GM18502 (cell line): ENCODE results near the gene UROC1.

Source experiments
- ATAC-seq: cut with Tn5 transposase; IDR thresholded peaks from one replicate; pipeline ENCODE4 v1.9.1; 2021; ENCODE audit warnings: mild to moderate bottlenecking; ENCODE audit not compliant: unreplicated experiment, poor library complexity

UROC1 gene

GRCh38 chr3:126500016-126500415 lies 17.6 kb downstream of the UROC1 start:
- no peak for ATAC-seq

DNA sequence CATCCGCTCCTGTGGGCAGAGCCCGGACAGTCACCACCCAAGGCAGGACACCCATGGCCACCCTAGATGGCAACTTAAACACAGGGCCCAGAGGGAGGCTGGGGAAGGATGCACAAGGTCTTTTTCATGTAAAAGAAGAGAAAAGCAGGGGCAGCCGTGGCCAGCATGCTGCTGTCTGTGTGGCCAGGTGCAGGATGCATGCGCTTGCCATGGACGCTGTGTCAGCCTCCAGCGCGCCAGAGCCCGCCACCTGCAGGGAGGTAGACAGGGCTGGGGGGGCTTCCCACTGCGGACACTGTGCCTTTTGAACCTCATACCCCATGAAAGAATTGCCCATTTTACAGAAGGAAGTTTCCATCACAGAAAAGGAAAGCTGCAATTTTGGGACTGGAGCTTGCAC lies 18.2 kb downstream of the UROC1 start:
- ATAC-seq = no peak

- no peak for ATAC-seq
These were observed 18.6 kb downstream of the UROC1 start for GRCh38 chr3:126498929-126499328.

DNA sequence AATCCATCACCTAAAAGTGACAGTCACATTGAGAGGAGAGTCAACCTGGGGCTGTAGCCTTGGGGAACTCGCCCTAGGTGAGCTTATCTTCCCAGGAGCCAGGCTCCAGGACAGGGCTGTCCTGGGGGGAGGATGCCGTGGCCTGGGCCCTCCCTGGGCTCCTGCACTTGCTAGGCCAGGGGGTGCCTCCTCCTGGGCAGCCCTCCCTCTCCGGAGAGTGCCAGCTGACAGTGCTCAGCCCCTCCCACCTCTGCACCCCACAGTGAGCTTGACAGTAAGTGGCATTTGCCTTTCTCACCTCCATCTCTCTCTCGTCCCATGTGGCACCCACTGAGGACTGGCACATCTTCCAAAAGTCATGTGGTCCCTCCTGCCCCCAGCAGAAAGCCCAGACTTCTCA lies 19.1 kb downstream of the UROC1 start:
- ATAC-seq = no peak

DNA sequence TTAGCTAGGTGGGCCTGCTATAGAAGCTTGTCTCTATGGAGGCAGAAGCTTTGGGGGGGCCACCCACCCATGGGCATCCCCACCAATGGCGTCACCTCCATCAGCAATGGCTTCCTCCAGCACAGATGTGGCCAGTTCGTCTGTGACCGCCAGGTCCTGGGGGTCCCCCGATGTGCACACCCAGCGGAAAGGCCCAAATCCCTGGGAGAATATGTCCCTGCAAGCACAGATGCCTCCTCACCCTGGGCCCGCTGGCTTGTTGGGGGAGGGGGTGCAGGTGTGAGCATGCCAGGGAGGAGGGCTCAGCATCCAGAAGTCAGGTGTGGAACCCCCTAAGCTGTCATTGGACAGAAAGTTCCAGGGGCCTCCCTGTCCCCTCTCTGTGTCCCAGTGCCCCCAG lies 19.6 kb downstream of the UROC1 start:
- no peak for ATAC-seq

GRCh38 chr3:126496894-126497850 lies 20.4 kb downstream of the UROC1 start:
- no peak for ATAC-seq

GRCh38 chr3:126495786-126496185 lies 21.8 kb downstream of the UROC1 start:
- no peak for ATAC-seq

DNA sequence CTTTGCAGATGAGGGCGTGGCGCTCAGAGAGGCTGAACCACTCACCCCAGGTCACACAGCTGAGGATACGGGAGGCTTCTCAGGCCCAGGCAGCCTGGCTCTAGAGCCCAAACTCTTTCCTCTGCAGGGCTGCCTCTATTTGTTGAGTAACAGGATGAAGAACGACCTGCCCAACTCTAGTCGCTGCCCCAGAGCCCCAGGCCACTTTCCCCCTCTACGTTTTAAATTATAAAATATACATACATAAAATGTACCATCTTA lies 22.7 kb downstream of the UROC1 start:
- no peak for ATAC-seq

GRCh38 chr3:126494204-126494969 lies 23.2 kb downstream of the UROC1 start:
- no peak for ATAC-seq

DNA sequence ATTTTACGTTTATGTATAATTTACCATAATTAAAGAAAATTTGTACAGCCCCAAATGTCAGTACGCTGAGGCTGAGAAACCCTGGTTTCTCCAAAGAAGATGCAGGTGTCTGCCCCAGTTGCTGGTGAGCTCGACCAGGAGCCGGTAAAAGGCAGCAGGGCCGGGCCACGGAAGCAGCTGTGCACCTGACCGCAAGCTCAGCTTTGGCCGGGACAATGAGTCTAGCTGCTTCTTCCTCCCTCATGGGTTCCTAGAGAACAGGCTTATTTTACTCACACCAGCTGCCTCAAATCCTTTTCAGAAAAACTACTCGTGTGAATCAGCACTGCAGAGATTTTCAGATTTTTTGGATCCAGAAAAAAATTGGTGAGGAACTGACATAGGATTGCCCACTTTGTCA lies 23.8 kb downstream of the UROC1 start:
- no peak for ATAC-seq

GRCh38 chr3:126493051-126493450 lies 24.5 kb downstream of the UROC1 start:
- ATAC-seq = no peak

GRCh38 chr3:126491221-126492013 lies 26.2 kb downstream of the UROC1 start:
- ATAC-seq = no peak

DNA sequence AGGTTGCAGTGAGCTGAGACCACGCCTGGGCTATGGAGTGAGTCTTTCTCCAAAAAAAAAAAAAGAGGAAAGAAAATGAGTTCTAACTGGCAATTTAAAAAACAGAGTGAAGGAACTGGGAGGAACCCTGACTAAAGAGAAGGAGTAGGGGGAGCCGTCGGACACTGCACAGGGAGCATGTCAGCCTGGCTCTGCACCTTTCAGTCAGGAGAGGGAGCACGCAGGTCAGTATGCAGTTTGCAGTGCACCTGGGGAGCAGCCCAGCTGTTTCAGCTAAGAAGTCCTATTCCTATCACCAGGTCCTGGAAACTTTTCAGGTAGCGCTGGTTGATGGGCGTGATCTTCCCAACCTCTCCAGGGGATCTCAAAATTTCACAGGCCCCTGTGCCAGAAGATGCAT lies 27.0 kb downstream of the UROC1 start:
- no peak for ATAC-seq

GRCh38 chr3:126488886-126489569 lies 28.5 kb downstream of the UROC1 start:
- no peak for ATAC-seq

- ATAC-seq = no peak
These were observed 29.4 kb downstream of the UROC1 start for GRCh38 chr3:126488185-126488584.

DNA sequence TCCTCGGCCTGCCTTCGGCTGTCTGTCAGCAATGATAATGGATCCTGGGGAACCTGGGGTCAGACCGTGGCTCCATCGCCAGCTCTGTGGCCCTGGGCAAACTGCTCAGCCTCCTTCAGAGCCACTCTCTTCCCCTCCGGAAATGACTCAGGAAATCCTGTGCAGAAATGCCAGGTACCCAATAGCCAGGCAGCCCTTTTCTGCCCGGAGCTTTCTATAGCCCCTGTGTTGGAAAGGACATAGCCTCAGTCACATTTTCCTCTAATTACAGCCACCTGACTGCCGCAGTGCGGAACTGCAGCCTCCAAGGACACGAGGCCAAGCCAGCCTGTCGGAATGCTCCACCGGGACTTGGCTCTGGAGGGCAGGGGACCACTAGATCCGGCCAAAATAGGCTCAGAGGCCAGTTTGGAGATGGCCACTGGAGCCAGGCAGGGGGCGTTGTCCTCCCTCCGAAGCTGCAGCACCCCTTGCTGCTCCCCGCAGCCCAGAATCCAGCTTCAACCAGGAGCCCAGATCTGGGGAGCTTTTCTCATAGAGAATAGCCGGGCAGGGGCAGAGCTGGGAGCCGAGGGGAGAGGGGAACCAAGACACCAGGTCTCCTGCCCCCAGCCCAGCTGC lies 30.3 kb downstream of the UROC1 start:
- no peak for ATAC-seq

GRCh38 chr3:126486360-126486847 lies 31.2 kb downstream of the UROC1 start:
- no peak for ATAC-seq

DNA sequence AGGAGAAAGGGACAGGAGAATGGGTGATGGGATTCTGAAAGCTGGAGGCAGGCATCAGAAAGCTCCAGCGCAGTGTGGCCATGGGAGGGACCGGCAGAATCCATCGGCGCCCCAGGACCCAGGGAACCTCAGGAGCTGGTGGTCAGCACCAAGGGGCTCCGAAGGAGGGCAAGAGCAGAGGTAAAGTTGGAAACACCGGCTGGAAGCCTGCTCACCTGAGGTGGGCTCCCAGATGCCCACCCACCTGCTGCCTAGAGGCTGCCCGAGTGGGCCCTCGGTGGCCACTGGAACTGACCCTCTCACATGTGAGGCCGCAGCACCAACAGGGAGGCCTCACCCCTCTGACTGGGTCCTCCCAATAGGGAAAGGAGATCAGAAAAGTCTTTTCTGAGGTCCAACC lies 31.6 kb downstream of the UROC1 start:
- no peak for ATAC-seq

DNA sequence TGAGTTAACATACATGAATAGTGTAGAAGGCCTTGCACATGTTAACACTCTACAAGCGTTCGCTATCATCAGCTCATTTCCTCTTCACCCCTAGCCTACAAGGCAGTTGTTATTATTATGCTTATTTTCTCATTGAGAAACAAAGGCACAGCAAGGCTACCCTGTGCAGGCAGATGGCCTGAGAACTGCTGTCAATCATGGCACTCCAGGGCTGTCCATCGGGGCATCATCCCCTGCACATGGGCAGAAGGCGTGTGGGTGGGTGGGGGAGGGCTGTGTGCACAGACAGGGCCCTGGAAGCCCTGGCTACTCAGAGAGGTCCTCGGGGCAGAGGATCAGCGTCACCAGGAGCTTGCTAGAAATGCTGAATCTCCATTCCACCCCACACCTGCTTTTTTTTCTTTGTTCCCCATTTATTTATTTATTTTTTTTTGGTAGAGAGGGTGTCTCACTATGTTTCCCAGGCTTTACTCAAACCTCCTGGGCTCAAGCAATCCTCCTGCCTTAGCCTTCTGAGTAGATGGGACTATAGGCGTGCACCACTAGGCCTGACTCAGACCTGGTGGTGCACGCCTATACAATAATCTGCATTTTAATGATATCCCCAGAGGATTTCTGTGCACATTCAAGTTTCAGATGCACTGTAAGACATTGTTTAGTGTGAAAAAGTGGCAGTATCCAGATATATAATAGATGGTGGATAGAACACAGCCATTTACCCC lies 32.2 kb downstream of the UROC1 start:
- ATAC-seq = no peak
